Skin of body (tissue), 2 donors: ENCODE measurements around the gene RFT1. TPM values are rescaled to one million over a fixed set of nuclear protein-coding genes. Genes with fewer than 3 reads are reported as not detected.

Source experiments
- DNase-seq: peaks from one replicate; lab custom pipeline; 2025; lab: John Stamatoyannopoulos, UW
- total RNA-seq: library from RNA; depleted of rRNA; stranded (reverse); fragments of >200 nt; gene quantifications from one replicate; pipeline ENCODE4 v1.2.3, GENCODE V29; 2014

The RFT1 gene, protein sequence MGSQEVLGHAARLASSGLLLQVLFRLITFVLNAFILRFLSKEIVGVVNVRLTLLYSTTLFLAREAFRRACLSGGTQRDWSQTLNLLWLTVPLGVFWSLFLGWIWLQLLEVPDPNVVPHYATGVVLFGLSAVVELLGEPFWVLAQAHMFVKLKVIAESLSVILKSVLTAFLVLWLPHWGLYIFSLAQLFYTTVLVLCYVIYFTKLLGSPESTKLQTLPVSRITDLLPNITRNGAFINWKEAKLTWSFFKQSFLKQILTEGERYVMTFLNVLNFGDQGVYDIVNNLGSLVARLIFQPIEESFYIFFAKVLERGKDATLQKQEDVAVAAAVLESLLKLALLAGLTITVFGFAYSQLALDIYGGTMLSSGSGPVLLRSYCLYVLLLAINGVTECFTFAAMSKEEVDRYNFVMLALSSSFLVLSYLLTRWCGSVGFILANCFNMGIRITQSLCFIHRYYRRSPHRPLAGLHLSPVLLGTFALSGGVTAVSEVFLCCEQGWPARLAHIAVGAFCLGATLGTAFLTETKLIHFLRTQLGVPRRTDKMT
- 9.2 TPM for total RNA-seq

GRCh38 chr3:53130179-53131061 is at the start of gene RFT1:
TSS of gene RFT1 (minus strand) at chr3:53130435. CDS start at chr3:53130400, 35 bp downstream.
- DNase-seq = peak; percentile 84

GRCh38 chr3:53179580-53179979 is 49.3 kb upstream of the RFT1 start:
- no peak for DNase-seq

DNA sequence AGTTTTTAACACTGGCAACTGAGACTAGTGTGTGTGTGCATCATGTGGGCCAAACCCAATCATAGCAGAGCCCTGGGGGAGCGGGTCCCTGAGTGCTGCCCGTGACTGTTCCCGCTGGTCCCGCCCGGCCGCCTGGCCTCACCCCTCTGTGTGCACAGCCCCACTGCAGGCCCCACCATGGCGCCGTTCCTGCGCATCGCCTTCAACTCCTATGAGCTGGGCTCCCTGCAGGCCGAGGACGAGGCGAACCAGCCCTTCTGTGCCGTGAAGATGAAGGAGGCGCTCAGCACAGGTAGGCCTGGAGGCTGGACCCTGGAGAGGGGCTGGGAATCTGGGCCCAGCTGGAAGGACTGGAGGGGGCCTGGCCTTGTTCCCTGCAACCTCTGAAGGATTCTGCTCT is 48.0 kb upstream of the RFT1 start:
- DNase-seq = no peak

DNA sequence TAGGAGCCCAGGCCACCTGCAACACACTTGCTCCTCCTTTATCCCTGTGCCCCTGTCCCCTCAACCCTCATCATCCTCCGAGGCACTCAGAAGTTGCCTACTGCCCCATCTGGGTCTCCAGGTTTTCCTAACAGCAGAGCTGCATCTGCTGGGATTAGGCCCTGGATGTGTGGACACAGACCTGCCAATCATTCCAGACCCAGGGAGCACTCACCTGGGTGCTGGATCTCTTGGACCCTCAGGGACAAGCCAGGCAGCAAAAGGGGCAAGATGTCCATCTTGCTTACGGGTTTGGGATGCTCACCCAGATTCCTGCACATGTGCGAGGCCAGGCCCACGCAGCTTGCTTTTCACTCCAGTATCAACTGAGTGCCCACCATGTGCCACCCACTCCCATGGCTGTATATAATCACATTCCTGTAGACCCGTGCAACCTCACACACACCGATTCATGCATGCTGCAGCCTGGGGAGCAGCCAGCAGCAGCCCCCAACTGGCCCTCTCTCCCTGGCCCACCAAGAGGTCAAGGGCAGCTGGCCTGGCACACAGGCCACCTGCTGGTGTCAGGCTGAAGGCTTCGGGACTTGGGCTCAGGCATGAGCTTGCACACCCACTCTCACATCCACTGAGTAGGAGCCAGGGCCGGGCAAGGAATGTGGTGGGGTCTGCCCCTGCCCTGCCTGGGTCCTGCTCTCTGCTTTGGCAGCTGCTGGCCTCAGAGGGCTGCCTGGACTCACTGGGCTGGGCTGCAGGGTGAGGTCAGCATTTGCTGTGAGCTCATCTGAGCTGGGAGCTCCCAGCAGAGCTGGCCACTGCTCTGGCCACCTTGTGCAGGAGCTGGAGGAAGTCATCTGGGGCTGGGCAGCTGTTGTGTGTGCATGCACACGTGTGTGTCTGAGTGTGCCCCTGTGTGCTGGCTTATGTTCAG is 45.6 kb upstream of the RFT1 start:
- DNase-seq = no peak

GRCh38 chr3:53174346-53175250 is 44.4 kb upstream of the RFT1 start:
- no peak for DNase-seq

GRCh38 chr3:53173107-53173506 is 42.9 kb upstream of the RFT1 start:
- DNase-seq = no peak

- no peak for DNase-seq
These were observed 41.7 kb upstream of the RFT1 start for GRCh38 chr3:53171827-53172505.

DNA sequence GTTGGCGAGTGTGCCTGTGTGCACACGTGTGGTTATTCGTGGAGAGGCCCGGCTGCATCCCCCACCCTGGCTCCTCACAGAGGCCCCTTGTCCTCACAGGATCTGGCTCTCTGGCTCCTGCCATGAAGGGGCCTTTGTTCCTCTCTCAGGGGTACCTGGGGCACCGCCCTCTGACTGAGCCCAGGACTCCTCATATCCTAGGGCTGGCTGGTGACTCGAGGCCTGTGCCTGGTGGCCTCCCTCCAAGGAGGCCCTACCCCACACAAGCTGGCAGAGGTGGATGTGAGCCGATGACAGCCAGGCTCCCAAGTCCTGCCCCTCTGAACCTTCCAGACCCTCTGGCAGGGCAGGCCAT is 40.8 kb upstream of the RFT1 start:
- DNase-seq = no peak

- DNase-seq = no peak
These were observed 40.3 kb upstream of the RFT1 start for GRCh38 chr3:53170325-53171063.

- DNase-seq = no peak
These were observed 39.6 kb upstream of the RFT1 start for GRCh38 chr3:53169832-53170324.

- no peak for DNase-seq
These were observed 39.0 kb upstream of the RFT1 start for GRCh38 chr3:53169045-53169831.

- no peak for DNase-seq
These were observed 38.1 kb upstream of the RFT1 start for GRCh38 chr3:53168175-53168923.

GRCh38 chr3:53167418-53168174 is 37.4 kb upstream of the RFT1 start:
- no peak for DNase-seq

DNA sequence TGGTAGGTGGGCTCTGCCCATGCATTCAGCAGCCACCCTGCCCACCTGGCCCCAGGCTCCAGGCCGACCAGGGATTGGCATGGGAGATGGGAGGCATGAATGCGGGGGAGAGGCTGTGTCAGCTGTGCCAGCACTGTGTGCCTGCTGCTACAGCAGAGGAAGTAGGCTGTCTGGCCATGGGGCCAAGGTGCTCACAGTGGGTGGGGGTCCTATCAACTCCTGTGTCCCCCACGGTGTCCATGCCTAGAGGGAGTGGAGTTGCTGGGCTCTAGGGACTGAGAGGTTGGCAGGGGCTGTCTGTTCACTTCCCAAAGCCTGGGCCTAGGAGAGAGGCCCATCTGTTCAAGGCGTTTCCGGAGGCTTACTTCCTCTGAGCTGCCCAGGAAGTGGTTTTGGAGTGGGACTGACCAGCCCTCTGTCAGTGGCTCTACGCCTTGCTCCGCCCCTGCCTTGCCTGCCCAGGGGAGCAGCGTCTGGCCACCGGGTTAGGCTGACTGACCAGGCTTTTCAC is 36.6 kb upstream of the RFT1 start:
- DNase-seq = peak; percentile 33

GRCh38 chr3:53166206-53166605 is 36.0 kb upstream of the RFT1 start:
- no peak for DNase-seq

- DNase-seq = no peak
These were observed 34.7 kb upstream of the RFT1 start for GRCh38 chr3:53164911-53165310.
